ENCODE results near the gene LTK. TPM values are rescaled to one million over a fixed set of nuclear protein-coding genes. Genes with fewer than 3 reads are reported as not detected.

Gene LTK
- total and polyA plus RNA-seq, 2 donors (not counting 1 experiment from before 2014, with no cell fraction given): 4.4 to 9.7 TPM

GRCh38 chr15:41501191-41501917, 12.3 kb downstream of the LTK start:
- H3K27ac ChIP-seq (ENCODE audit: low read length in 2 of 2): no peak overlapping the region
- DNase-seq: peak; percentile 57
- ChIA-PET POLR2A (no interaction called here), CTCF (interaction anchor here (0.6 to 2.4 kb wide), 3 partner anchors 8 to 37 kb away, joined by 3 to 8 read pairs (median 3); partner anchors contain the start of gene LTK)
- peaks cover 43% of the 10 kb centered on the region for H3K27me3 Mint-ChIP-seq
- H3K27me3 ChIP-seq (replicated peaks in 1 of 4; ENCODE audit: control extremely low read depth in 1 of 4, control insufficient read depth in 3 of 4, insufficient read depth in 4 of 4, low read length in 3 of 4): peaks cover 0 to 66% (median 36%) of the 10 kb centered on the region in 4 experiments
- H3K9ac ChIP-seq (ENCODE audit: low read length): peak overlapping the region; percentile 61
- H4K20me1 ChIP-seq (ENCODE audit: control insufficient read depth, insufficient read depth, low read length, poor library complexity, severe bottlenecking): peaks cover 6% of the 10 kb centered on the region
- H3K36me3 ChIP-seq (replicated peaks in 1 of 2; ENCODE audit: control extremely low read depth in 1 of 2, control insufficient read depth in 1 of 2, extremely low read depth in 1 of 2, insufficient read depth in 2 of 2, low read length in 1 of 2): no peaks in the 10 kb centered on the region
- peaks cover 35 to 43% of the 10 kb centered on the region in 2 donors for H3K4me1 ChIP-seq (ENCODE audit: control insufficient read depth in 2 of 2, insufficient read depth in 2 of 2, low read length in 2 of 2)
- TF ChIP-seq EZH2 (IDR thresholded peaks at IDR 0.05; ENCODE audit: borderline replicate concordance, insufficient read depth, low read depth, low read length, poor library complexity, severe bottlenecking) (no peak), CTCF (IDR thresholded peaks at IDR 0.05) (no peak)
- intact Hi-C loops (cut with micrococcal nuclease): loop anchor here (5.0 kb wide), 1 partner anchor 56 kb away; the partner anchor contains the start of gene TYRO3
- peak overlapping the region; percentile 43 for H3K27ac Mint-ChIP-seq
- peaks cover 0 to 5% (median 0%) of the 10 kb centered on the region in 3 donors for H3K9me3 ChIP-seq (ENCODE audit: control extremely low read depth in 1 of 3, control insufficient read depth in 2 of 3, insufficient read depth in 1 of 3, low read length in 2 of 3)
- H3K9me3 Mint-ChIP-seq (ENCODE audit: insufficient read depth): no peaks in the 10 kb centered on the region
- peak overlapping the region in 4 of 5 experiments; percentile 31 to 62 (median 48) for H3K4me3 ChIP-seq (ENCODE audit: control extremely low read depth in 1 of 5, extremely low read depth in 1 of 5, insufficient read depth in 1 of 5, low read depth in 2 of 5, low read length in 4 of 5)
- H3K79me2 ChIP-seq (ENCODE audit: control insufficient read depth, insufficient read depth, low read length): no peaks in the 10 kb centered on the region
- H2AFZ ChIP-seq (ENCODE audit: insufficient read depth, low read depth, low read length, poor library complexity, severe bottlenecking): peak overlapping the region; percentile 81
- peak overlapping the region; percentile 87 for H3K4me3 Mint-ChIP-seq
- peak; percentile 42 for ATAC-seq (ENCODE audit: low read depth)
- 3% methylated on average over 54 of the region's 56 CpGs for WGBS (ENCODE audit: insufficient coverage)
- H3K4me2 ChIP-seq (replicated peaks; ENCODE audit: low read depth, low read length, poor library complexity, severe bottlenecking): peak overlapping the region; percentile 95
- H3K4me1 Mint-ChIP-seq: peaks cover 38% of the 10 kb centered on the region

Measured in B cell (primary cell).